Stimulated activated CD4-positive, alpha-beta T cell treated with anti-CD3 and anti-CD28 coated beads, Interleukin-4, amount 100 ng/mL, for 24 hours (primary cell): Measurements from ENCODE around the gene UBA52.
"Not testable (repeated sequence)": the region's sequence is repeated elsewhere in the genome, so short reads cannot be mapped to it uniquely, and the experiment has no call there.

Source experiments
- DNase-seq: peaks from one replicate; pipeline ENCODE4 v3.0.0-alpha.2; 2020

The UBA52 gene

GRCh38 chr19:18557411-18558201 lies 14.1 kb upstream of the UBA52 start, which contains the start of gene KXD1:
KXD1 (plus strand) TSS chr19:18557870; CDS start chr19:18562057, 4,187 bp downstream.
- DNase-seq: peak; percentile 99

- DNase-seq: no peak
Observed at GRCh38 chr19:18558202-18558555, 13.5 kb upstream of the UBA52 start.

GRCh38 chr19:18558604-18559003 lies 13.1 kb upstream of the UBA52 start:
- no peak for DNase-seq

- DNase-seq: no peak
Observed at GRCh38 chr19:18559685-18560084, 12.0 kb upstream of the UBA52 start.

GRCh38 chr19:18562086-18562485 lies 9.6 kb upstream of the UBA52 start:
- DNase-seq: no peak

- DNase-seq: no peak
Observed at GRCh38 chr19:18566953-18567352, 4.7 kb upstream of the UBA52 start.

GRCh38 chr19:18568367-18568766 lies 3.3 kb upstream of the UBA52 start:
- DNase-seq: no peak

- no peak for DNase-seq
Observed at GRCh38 chr19:18574691-18575291, 3.1 kb downstream of the UBA52 start.

GRCh38 chr19:18576383-18576782 lies 4.7 kb downstream of the UBA52 start:
- no peak for DNase-seq

- DNase-seq: no peak
Observed at GRCh38 chr19:18577365-18577914, 5.8 kb downstream of the UBA52 start.

- no peak for DNase-seq
Observed at GRCh38 chr19:18580311-18580710, 8.7 kb downstream of the UBA52 start.

- DNase-seq: no peak
Observed at GRCh38 chr19:18586306-18586705, 14.6 kb downstream of the UBA52 start.

GRCh38 chr19:18587561-18587960 lies 15.9 kb downstream of the UBA52 start:
- no peak for DNase-seq

GRCh38 chr19:18587962-18588610 lies 16.4 kb downstream of the UBA52 start:
- DNase-seq: no peak

- peak; percentile 87 for DNase-seq
Observed at GRCh38 chr19:18588611-18589379, 17.1 kb downstream of the UBA52 start, which contains the start of gene REX1BD. REX1BD (plus strand) TSS chr19:18588798; CDS start chr19:18588802, 4 bp downstream.

- peak; percentile 69 for DNase-seq
Observed at GRCh38 chr19:18589380-18590272, 18.0 kb downstream of the UBA52 start.

- no peak for DNase-seq
Observed at GRCh38 chr19:18590273-18591272, 18.9 kb downstream of the UBA52 start.

GRCh38 chr19:18591735-18592385 lies 20.2 kb downstream of the UBA52 start:
- no peak for DNase-seq

GRCh38 chr19:18592732-18593131 lies 21.1 kb downstream of the UBA52 start:
- DNase-seq: not testable (repeated sequence)
